ENCODE data around the gene SLC7A7. TPM values are rescaled to one million over a fixed set of nuclear protein-coding genes. Genes with fewer than 3 reads are reported as not detected.
A peak's percentile ranks its signal among the peaks of the same experiment; 100 is the strongest.
"Not testable (repeated sequence)": the region's sequence is repeated elsewhere in the genome, so short reads cannot be mapped to it uniquely, and the experiment has no call there.

The SLC7A7 gene
- polyA plus RNA-seq, 1 donor = 25.7 TPM

GRCh38 chr14:22793976-22794375 is 21.3 kb downstream of the SLC7A7 start:
- no peak for DNase-seq (ENCODE audit: low read depth)

DNA sequence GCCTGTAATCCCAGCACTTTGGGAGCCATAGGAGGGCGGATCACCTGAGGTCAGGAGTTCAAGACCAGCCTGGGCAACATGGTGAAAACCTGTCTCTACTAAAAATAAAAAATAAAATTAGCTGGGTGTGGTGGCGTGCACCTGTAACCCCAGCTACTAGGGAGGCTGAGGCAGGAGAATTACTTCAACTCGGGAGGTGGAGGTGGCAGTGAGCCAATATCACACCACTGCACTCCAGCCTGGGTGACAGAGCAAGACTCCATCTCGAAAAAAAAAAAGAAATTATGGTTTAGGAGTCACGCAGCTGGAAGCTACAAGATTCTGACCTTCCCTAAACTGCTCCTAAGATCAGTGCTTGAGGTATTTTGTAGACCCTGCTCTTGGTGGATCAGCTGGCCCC is 21.7 kb downstream of the SLC7A7 start:
- not testable (repeated sequence) for DNase-seq (ENCODE audit: low read depth)

- no peak for DNase-seq (ENCODE audit: low read depth)
Observed at GRCh38 chr14:22792158-22792557, 23.1 kb downstream of the SLC7A7 start.

GRCh38 chr14:22791301-22791700 is 23.9 kb downstream of the SLC7A7 start:
- DNase-seq (ENCODE audit: low read depth) = no peak

- DNase-seq (ENCODE audit: low read depth) = no peak
Observed at GRCh38 chr14:22786685-22787084, 28.6 kb downstream of the SLC7A7 start.

DNA sequence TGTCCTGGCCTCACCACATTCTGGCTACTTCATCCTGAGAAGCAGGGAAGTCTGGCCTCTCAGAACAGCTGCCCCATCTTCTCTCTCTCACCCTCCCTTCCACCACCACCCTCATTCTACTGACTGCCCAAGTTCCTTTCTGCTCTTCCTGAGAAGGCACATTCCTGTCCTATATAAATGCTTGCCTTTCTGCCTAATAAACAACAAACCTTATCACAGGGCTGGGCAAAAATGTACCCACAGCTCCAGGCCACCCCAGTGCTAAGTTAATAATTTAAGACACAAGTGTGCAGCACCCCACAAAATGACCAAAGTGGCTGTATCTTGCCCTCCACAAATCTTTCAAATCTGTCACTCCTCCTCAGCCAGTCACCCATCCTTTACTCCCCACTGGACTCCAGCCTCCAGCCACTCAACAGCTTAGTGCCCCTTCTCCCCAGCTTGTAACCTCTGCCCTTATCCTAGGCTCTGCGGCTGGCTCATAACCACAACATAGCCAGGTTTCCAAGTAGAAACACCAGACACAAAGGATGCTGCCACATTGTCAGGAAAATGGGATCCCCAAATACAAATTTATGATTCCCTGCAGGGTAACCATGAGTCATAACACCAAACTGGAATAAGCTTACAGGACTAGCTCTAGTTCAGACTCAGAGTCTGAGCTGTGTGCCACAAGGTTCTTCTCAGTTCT is 33.8 kb downstream of the SLC7A7 start:
- DNase-seq (ENCODE audit: low read depth) = no peak

DNA sequence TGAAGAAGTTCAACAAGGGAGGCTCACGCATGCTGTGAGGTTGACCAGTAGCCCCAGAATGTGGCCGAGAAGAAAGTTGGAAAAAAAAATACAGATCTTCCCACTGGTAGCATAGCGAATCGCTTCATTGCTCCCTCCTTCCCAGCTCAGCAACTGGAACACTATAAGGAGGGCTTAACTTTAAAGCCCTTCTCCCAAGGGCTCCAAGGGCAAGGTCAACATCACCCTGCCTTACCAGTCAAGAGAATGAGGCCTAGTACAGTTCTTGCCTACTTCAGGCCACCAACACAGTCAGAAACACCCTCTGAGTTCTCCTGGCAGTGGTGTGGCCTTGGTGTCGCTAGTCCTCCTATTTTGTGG is 34.3 kb downstream of the SLC7A7 start:
- DNase-seq (ENCODE audit: low read depth) = no peak

DNA sequence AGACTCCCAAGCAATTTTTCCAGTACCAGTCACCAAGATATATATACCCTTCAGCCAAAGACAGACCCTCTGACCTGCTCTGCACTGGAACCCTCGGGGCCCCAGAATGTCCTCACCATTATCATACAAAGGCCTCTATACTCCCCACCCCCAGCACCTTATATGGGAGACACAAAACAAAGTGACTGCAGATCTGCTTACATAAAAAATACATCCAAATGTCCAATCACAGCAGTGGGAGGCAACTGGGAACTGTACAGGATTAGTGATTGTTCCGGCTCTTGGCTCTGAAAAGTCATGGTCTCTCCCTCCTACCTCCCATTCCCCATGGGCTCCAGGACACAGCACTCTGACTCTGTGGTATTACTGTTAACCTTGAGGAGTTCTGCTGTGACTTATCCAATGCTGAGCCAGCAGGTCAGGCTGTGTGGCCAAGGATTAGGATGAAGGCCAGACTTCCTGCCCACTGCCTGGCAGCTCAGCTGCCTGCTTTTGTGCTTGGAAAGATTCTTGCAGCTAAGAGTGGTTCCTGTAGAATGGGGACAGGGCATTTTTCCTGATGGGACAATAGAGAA is 35.0 kb downstream of the SLC7A7 start:
- no peak for DNase-seq (ENCODE audit: low read depth)

DNA sequence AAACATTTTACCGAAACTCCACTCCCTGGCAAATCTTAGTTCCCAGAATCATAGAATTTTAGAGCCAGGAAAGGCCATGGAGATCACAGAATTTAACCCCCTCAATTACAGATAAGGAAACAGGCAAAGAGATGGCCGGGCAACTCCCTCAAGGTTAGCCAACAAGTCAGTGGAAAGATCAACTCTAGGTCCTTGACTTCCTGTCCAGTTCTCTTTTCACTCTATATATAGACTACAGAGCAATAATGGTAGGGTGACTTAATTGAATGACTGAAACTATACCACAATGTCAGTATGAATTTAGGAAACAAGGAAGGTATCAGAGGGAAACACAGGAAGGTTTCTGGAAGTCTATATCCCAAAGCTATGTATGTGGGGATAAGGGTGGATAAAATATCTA is 37.2 kb downstream of the SLC7A7 start:
- DNase-seq (ENCODE audit: low read depth) = no peak

DNA sequence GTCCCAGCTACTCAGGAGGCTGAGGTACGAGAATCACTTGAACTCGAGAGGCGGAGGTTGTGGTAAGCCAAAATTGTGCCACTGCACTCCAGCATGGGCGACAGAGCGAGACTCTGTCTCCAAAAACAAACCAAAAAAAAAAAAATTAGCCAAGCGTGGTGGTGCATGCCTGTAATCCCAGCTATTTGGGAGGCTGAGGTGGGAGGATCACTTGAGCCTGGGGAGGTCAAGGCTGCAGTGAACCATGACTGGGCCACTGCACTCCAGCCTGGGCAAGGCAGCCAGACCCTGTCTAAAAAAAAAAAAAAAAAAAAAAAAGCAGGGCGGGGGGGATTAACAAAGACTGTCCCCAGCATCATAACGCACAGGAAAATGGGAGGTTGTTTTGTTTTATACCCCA is 38.4 kb downstream of the SLC7A7 start:
- DNase-seq (ENCODE audit: low read depth) = not testable (repeated sequence)

DNA sequence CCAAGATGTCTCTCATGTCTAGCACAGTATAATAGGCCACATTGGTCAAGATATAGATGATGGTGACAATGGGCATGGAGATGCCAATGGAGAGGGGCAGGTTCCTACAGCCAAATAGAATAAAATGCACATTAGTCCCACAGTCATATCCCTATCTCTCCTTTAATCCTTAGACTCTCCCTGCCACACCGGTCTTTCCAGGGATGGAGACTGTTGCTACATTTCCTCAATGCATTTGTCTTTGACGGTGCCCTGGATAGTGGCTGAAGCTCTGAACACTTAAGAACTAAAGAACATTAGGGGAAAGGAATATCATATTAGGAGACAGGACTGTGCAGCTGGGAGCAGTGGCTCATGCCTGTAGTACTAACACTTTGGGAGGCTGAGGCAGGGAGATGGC is 39.0 kb downstream of the SLC7A7 start:
- DNase-seq (ENCODE audit: low read depth) = no peak

- no peak for DNase-seq (ENCODE audit: low read depth)
Observed at GRCh38 chr14:22774011-22774706, 41.1 kb downstream of the SLC7A7 start.

DNA sequence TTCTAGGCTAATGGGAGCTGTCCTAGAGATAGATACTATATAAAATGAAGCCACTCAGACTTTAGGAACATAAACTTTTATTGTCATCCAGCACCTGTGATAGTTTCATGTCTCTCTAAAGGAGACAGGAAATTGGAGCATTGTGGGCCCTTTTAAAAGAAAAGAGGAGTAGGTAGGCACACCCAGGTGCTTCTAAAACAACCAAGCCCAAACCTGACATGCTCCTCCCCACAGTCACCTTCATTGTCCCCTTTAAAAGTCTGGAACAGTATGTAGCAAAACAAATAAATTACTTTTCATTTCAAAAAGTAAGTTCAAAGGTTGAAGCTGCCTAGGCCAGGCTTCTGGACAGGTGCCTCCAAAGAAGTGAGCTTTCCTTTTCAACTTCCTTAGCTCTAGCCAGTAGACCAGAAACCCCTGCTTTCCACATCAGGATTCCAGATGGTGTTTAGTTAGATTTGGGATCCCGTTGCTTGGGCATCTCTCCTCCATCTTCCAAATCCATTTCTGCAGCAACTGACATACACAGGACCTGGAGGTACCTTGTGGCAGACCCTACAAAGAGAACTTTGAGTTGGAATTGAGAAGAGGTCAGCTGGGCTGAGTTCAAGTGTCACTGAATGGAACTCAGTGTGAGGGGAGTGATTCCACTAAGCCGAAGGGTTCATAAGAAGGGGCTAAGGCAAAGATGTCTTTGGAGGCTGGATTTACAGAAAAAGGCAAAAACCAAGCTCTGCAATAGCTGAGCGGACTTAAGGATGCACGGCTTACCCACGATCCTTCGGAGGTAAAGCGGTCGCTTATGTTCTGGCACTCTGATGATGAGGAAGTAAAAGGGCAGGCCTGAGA is 41.8 kb downstream of the SLC7A7 start:
- no peak for DNase-seq (ENCODE audit: low read depth)

DNA sequence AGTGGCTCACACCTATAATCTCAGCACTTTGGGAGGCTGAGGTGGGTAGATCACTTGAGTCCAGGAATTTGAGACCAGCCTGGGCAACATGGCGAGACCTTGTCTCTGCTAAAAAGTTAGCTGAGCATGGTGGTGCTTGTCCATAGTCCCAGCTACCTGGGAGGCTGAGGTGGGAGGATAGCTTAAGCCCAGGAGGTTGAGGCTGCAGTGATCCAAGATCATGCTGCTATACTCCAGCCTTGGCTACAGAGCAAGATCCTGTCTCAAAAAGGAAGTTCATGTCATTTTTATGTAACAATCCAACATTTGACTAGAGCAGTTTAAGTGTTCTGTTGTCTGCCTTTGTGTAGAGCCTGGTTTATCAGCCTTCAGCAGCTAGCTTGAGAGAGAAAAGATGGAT is 42.5 kb downstream of the SLC7A7 start:
- no peak for DNase-seq (ENCODE audit: low read depth)

- no peak for DNase-seq (ENCODE audit: low read depth)
Observed at GRCh38 chr14:22770481-22771187, 44.6 kb downstream of the SLC7A7 start.

- DNase-seq (ENCODE audit: low read depth) = no peak
Observed at GRCh38 chr14:22769369-22769768, 45.9 kb downstream of the SLC7A7 start.

- DNase-seq (ENCODE audit: low read depth) = no peak
Observed at GRCh38 chr14:22768947-22769346, 46.3 kb downstream of the SLC7A7 start.

GRCh38 chr14:22767323-22767589 is 48.0 kb downstream of the SLC7A7 start:
- no peak for DNase-seq (ENCODE audit: low read depth)

GRCh38 chr14:22766457-22767322 is 48.5 kb downstream of the SLC7A7 start, which contains the start of gene OXA1L:
OXA1L (plus strand) TSS chr14:22766688; CDS start chr14:22766702, 14 bp downstream.
- DNase-seq (ENCODE audit: low read depth) = peak; percentile 99

DNA sequence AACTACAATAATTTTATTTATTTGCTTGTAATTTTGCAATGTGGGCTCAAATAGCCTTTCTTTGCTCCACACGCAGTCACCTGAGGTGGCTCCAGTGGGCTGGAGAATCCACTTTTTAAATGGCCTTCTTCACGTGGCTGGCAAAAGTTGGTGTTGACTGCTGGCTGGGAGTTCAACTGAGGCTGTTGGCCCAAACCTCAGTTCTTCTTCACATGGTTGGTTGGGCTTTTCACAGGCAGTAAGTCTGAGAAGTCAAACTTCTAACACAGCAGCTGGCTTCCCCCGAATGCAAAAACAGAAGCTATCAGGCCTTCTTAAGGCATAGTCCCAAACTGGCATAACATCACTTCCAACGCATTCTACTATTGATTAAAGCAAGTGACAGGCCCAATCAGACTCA is 50.9 kb downstream of the SLC7A7 start:
- DNase-seq (ENCODE audit: low read depth) = no peak

- no peak for DNase-seq (ENCODE audit: low read depth)
Observed at GRCh38 chr14:22761734-22762133, 53.5 kb downstream of the SLC7A7 start.
